CD4-positive, alpha-beta T cell (primary cell): ENCODE results near the gene TBC1D2B. TPM values are rescaled to one million over a fixed set of nuclear protein-coding genes. Genes with fewer than 3 reads are reported as not detected.

ENCODE experiments used
- ATAC-seq: fragments of 200-7000 bp; cut with Tn5 transposase; one replicate; pipeline ENCODE4 v1.10.0; 2022; ENCODE audit warnings: mild to moderate bottlenecking; ENCODE audit not compliant: poor library complexity
- CTCF ChIA-PET: fragments of 350-600 bp; sonication (Branson Sonifier 250); formaldehyde crosslinking; loops from one replicate; lab custom pipeline; 2021; ENCODE audit warnings: antibody characterized with exemption, inconsistent platforms; lab: Charles Lee
- POLR2A ChIA-PET: fragments of 350-600 bp; sonication (Branson Sonifier 250); formaldehyde crosslinking; loops from one replicate; lab custom pipeline; 2021; ENCODE audit warnings: antibody characterized with exemption, inconsistent platforms; lab: Charles Lee
- DNase-seq, 14 experiments: peaks; one replicate each; pipeline ENCODE4 v3.0.0-alpha.2; 2013 to 2020; ENCODE audit warnings: mixed read lengths in 2 of 14
- H3K27ac ChIP-seq, 2 donors: one replicate each; pipeline versions ENCODE4 v1.5.1 to v1.7.0; 2013; ENCODE audit warnings: low read length in 2 of 2, low read depth in 1 of 2, mild to moderate bottlenecking in 1 of 2
- H3K27me3 ChIP-seq, 2 experiments: 1 replicate in 1 of 2; 2 replicates in 1 of 2; pipeline versions ENCODE4 v1.6.1 to v1.7.0; 2013; ENCODE audit warnings: low read length in 2 of 2, control low read depth in 1 of 2, mild to moderate bottlenecking in 1 of 2, moderate library complexity in 1 of 2; ENCODE audit not compliant: insufficient read depth in 2 of 2, control insufficient read depth in 1 of 2
- H3K36me3 ChIP-seq: one replicate; pipeline ENCODE4 v1.6.1; 2013; ENCODE audit warnings: low read length, control low read depth; ENCODE audit not compliant: insufficient read depth
- H3K4me1 ChIP-seq: one replicate; pipeline ENCODE4 v1.6.1; 2013; ENCODE audit warnings: low read length, control low read depth; ENCODE audit not compliant: insufficient read depth
- H3K4me3 ChIP-seq: one replicate; pipeline ENCODE4 v1.5.1; 2013; ENCODE audit warnings: mild to moderate bottlenecking, low read length, moderate library complexity
- H3K9me3 ChIP-seq, 2 experiments: 1 replicate in 1 of 2; 2 replicates in 1 of 2; pipeline versions ENCODE4 v1.6.1 to v1.7.0; 2013; ENCODE audit warnings: low read length in 2 of 2, mild to moderate bottlenecking in 2 of 2, control low read depth in 1 of 2, moderate library complexity in 1 of 2; ENCODE audit not compliant: control insufficient read depth in 1 of 2, insufficient read depth in 1 of 2
- H3K27ac Mint-ChIP-seq: one replicate; pipeline ENCODE4 v1.8.0; 2020; ENCODE audit warnings: mixed read lengths
- H3K27me3 Mint-ChIP-seq: one replicate; pipeline ENCODE4 v1.8.0; 2021; ENCODE audit warnings: mixed read lengths
- H3K36me3 Mint-ChIP-seq: one replicate; pipeline ENCODE4 v1.8.0; 2021; ENCODE audit warnings: low read depth, mixed read lengths
- H3K4me1 Mint-ChIP-seq: one replicate; pipeline ENCODE4 v1.8.0; 2021; ENCODE audit warnings: low read depth, mixed read lengths
- H3K4me3 Mint-ChIP-seq: one replicate; pipeline ENCODE4 v1.8.0; 2020; ENCODE audit warnings: mild to moderate bottlenecking, mixed read lengths
- H3K9me3 Mint-ChIP-seq: one replicate; pipeline ENCODE4 v1.8.0; 2020; ENCODE audit warnings: mixed read lengths
- CTCF ChIP-seq: fragments of 200-600 bp; IDR thresholded peaks from one replicate; pipeline ENCODE4 v1.8.0; 2022; ENCODE audit warnings: antibody characterized with exemption, mild to moderate bottlenecking
- intact Hi-C, 2 experiments: fragments of 100-400 bp; cut with DNase I in 1 of 2; cut with micrococcal nuclease in 1 of 2; formaldehyde crosslinking; loops; one replicate each; pipeline versions ENCODE4 v1.15.1 to v1.9.0; 2023 to 2025; cut with DNase I, micrococcal nuclease
- total RNA-seq, 174 experiments: library from RNA in 2 of 174; stranded (reverse) in 2 of 174; gene quantifications; one replicate each; pipeline ENCODE4 v1.2.3 and lab custom pipeline; 2021 to 2026

TBC1D2B gene
- total RNA-seq, 2 experiments from 2014 or later: 89.3 to 97.6 TPM

GRCh38 chr15:77984446-77984861 lies 93.1 kb downstream of the TBC1D2B start:
- CTCF ChIA-PET: no interaction called here
- H3K4me1 Mint-ChIP-seq: peaks cover 5% of the 10 kb centered on the region
- no peaks in the 10 kb centered on the region for H3K9me3 ChIP-seq
- no peaks in the 10 kb centered on the region for H3K27me3 Mint-ChIP-seq
- no peak overlapping the region for H3K27ac Mint-ChIP-seq
- intact Hi-C loops: no loop called here
- H3K36me3 ChIP-seq: no peaks in the 10 kb centered on the region
- ATAC-seq (no peak), DNase-seq (no peak)
- no peak for TF ChIP-seq CTCF
- peaks cover under 1% of the 10 kb centered on the region for H3K4me1 ChIP-seq
- no peaks in the 10 kb centered on the region for H3K27me3 ChIP-seq
- H3K36me3 Mint-ChIP-seq: no peaks in the 10 kb centered on the region
- no peaks in the 10 kb centered on the region for H3K9me3 Mint-ChIP-seq
- POLR2A ChIA-PET: no interaction called here
- no peak overlapping the region for H3K27ac ChIP-seq
- no peak overlapping the region for H3K4me3 Mint-ChIP-seq
- H3K4me3 ChIP-seq: no peak overlapping the region

- H3K9me3 Mint-ChIP-seq: no peaks in the 10 kb centered on the region
- no peak overlapping the region for H3K27ac Mint-ChIP-seq
- no peak overlapping the region for H3K27ac ChIP-seq
- peak in 1 of 14 experiments; percentile 32 for DNase-seq
- H3K27me3 Mint-ChIP-seq: no peaks in the 10 kb centered on the region
- POLR2A ChIA-PET: no interaction called here
- H3K9me3 ChIP-seq: no peaks in the 10 kb centered on the region
- no peak overlapping the region for H3K4me3 Mint-ChIP-seq
- no peaks in the 10 kb centered on the region for H3K4me1 ChIP-seq
- CTCF ChIA-PET: no interaction called here
- no peaks in the 10 kb centered on the region for H3K36me3 Mint-ChIP-seq
- peaks cover 2% of the 10 kb centered on the region for H3K4me1 Mint-ChIP-seq
- ATAC-seq: no peak
- H3K27me3 ChIP-seq: no peaks in the 10 kb centered on the region
- intact Hi-C loops: no loop called here
- no peak for TF ChIP-seq CTCF
- H3K36me3 ChIP-seq: no peaks in the 10 kb centered on the region
- H3K4me3 ChIP-seq: no peak overlapping the region
Measured at GRCh38 chr15:77983708-77984445, 93.6 kb downstream of the TBC1D2B start.

- no peaks in the 10 kb centered on the region for H3K36me3 Mint-ChIP-seq
- TF ChIP-seq CTCF: no peak
- Histone ChIP-seq H3K36me3 (no peaks in the 10 kb centered on the region), H3K27me3 (no peaks in the 10 kb centered on the region), H3K9me3 (no peaks in the 10 kb centered on the region), H3K27ac (no peak overlapping the region), H3K4me1 (no peaks in the 10 kb centered on the region), H3K4me3 (no peak overlapping the region)
- intact Hi-C loops: no loop called here
- no peak overlapping the region for H3K27ac Mint-ChIP-seq
- H3K4me3 Mint-ChIP-seq: no peak overlapping the region
- ChIA-PET POLR2A (no interaction called here), CTCF (no interaction called here)
- no peaks in the 10 kb centered on the region for H3K4me1 Mint-ChIP-seq
- H3K27me3 Mint-ChIP-seq: no peaks in the 10 kb centered on the region
- H3K9me3 Mint-ChIP-seq: no peaks in the 10 kb centered on the region
- DNase-seq (no peak), ATAC-seq (no peak)
Measured at GRCh38 chr15:77983091-77983707, 94.3 kb downstream of the TBC1D2B start.
